Endothelial cell of umbilical vein (primary cell): ENCODE measurements around the gene DNAH3.

Source experiments
- CTCF ChIP-seq, 2 donors: IDR thresholded peaks; 1 replicate in 1 of 2; 2 replicates in 1 of 2; pipeline ENCODE4 v1.5.1; 2011; ENCODE audit warnings: low read length in 2 of 2, mild to moderate bottlenecking in 2 of 2, moderate library complexity in 2 of 2, control low read depth in 1 of 2, inconsistent platforms in 1 of 2, low read depth in 1 of 2; ENCODE audit not compliant: insufficient read depth in 1 of 2; ENCODE audit errors: extremely low read depth in 1 of 2
- EZH2 ChIP-seq: IDR thresholded peaks from 2 replicates; pipeline ENCODE4 v1.6.1; 2012; ENCODE audit warnings: borderline replicate concordance, low read depth, mild to moderate bottlenecking, moderate library complexity, low read length, inconsistent platforms; ENCODE audit not compliant: severe bottlenecking

- TF ChIP-seq CTCF (IDR thresholded peaks at IDR 0.05; ENCODE audit: extremely low read depth in 1 of 2, insufficient read depth in 1 of 2, low read depth in 1 of 2, low read length in 2 of 2) (peak in 1 of 2 donors; percentile 19), EZH2 (no peak)
These were observed 48.8 kb downstream of the DNAH3 start for GRCh38 chr16:21101631-21102420.
